GM21390 (cell line): Measurements from ENCODE around the gene TLX2.

Experiments used
- ATAC-seq: cut with Tn5 transposase; IDR thresholded peaks from one replicate; pipeline ENCODE4 v1.9.1; 2021; ENCODE audit not compliant: unreplicated experiment

TLX2 gene

GRCh38 chr2:74531666-74532065 is 17.4 kb downstream of the TLX2 start:
- ATAC-seq: no peak

- no peak for ATAC-seq
Measured at GRCh38 chr2:74532222-74532621, 18.0 kb downstream of the TLX2 start.

DNA sequence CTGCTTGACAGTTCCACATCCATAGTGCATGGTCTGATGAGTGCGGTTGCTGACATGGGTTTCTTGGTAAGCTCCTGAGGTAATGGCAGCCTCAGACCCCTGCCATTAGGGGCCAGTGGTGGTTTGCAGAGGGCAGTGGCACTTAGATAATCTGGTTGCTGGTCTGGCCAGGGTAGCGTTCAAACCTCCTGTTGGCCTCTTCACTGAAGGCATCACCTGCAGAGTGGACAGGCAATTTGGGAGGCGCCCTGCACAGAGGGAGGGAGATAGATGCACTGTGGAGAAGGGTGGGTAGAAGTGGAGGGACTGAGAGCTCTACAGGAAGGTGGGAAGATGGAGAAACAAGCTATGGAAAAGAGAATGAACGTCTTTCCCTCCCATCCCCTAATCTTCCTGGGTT is 19.2 kb downstream of the TLX2 start:
- no peak for ATAC-seq

- ATAC-seq: no peak
Measured at GRCh38 chr2:74534411-74534810, 20.2 kb downstream of the TLX2 start.

DNA sequence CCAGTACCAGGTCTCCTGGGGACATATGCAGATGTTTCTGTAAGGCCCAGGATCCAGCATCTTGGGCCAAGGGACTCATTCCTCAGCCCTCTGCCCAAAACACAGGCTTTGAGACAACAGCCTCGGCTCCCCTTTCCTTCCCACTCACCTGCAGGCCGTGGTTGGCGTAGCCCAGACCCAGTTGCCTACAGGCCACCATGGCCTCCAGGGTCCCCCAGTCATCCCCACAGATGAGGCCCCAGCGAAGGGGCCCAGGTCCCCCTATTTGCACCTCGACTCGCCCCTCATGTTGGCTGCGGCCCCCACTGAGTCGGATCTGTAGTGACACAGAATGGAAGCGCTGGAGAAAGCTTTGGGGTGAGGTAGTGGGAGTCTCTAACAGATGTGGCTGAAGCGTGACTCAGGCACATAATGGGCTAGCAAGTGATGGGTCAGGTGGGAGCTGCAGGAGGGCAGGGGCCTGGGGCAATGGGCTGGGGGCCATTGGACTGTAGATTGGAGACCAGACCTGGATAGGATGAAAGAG is 21.3 kb downstream of the TLX2 start:
- no peak for ATAC-seq

DNA sequence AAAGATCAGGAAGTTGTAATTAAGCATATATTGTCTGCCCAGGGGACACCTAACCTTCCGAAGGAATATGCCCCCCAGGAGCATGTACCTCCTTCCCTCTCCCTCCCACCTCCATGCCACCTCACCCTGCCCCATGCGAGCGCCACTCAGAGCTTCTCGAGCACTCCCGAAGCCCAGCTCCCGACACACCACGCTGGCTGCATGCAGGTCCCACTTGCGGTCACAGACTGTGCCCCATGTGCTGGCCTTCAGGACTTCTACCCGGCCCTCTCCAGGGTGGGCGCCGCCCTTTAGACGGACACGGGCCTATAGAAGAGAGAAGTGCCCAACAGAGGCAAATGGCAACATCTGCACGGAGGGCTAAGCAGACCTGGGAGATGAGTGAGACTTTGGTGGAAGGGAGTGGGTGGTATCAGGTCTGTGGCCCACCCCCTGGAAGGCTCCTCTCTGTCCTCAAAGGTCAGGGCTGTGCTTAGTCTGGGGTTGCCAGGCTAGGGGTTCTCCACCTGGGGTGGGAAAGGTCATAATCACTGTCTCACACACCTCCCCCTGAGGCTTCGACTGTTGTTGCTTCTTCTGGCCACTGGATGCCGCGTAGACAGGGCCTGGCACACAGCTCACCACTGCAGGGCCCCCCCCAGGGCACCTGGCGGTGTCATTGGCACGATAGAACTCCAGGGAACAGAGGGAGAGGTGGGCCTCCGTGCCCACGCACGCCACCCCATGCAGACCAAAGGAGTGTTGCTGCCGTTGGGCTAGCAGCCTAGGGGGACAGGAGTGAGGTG is 22.1 kb downstream of the TLX2 start:
- ATAC-seq: no peak

DNA sequence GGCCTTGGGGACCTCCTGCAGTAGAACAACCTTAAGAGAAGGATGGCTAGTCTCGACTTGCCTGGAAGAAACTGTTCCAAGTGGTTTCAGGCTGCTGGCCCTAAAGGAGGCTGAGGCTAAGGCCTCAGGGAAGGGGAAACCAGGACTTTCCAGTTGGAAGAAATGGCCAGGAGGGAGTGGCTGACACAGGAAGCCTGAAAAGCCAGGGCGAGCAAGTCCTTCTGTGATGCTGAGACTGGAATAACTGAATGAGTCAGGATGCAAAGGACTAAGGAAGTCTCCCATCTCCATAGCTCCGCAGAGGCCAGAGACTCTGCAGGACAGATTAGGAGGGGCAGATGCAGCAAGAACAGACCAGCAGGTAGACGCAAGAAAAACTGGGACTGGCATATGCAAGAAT is 22.9 kb downstream of the TLX2 start:
- no peak for ATAC-seq

DNA sequence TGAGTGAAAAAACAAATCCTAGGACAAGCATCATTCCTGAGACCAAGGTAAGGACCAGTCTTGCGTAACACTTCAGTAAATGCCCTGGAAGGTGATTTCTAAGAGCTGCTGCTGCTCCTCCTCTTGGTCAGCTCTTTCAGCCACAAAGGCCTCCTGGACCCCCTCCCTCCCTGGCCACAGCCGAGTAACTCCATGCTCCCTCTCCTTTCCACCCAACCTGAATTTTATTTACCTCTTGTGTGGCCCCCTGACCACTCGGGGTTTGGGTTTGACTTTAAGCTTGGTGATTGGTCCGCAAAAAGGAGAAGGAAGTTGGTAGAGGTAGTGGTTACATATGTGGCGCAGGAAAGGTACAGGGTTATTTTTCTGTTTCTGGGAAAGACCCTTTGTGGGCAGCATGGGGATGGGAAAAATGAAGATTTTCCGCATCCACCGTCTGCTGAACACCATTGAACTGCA is 24.7 kb downstream of the TLX2 start:
- ATAC-seq: no peak

DNA sequence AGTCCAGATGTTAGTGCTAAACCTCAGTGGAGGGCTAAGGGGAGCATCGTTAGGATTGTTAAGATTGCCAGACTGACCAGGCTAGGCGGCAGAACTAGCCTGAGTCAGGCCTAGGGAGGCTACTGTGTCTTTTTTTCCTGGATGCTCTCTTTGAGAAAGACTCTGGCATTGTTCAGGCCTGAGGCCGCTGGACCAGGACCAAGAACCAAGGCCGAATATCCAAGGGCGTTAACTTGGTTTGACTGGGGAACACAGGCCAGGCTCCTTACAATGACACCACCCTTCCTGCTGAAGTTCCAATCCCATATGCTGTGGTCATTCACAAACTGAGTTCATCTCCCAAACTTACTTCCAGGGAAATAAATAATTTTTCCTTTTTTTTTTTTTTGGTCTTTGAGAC is 26.0 kb downstream of the TLX2 start:
- ATAC-seq: no peak

- no peak for ATAC-seq
Measured at GRCh38 chr2:74542978-74543377, 28.7 kb downstream of the TLX2 start.

- no peak for ATAC-seq
Measured at GRCh38 chr2:74544634-74545033, 30.4 kb downstream of the TLX2 start.

GRCh38 chr2:74546004-74546403 is 31.8 kb downstream of the TLX2 start:
- ATAC-seq: no peak

DNA sequence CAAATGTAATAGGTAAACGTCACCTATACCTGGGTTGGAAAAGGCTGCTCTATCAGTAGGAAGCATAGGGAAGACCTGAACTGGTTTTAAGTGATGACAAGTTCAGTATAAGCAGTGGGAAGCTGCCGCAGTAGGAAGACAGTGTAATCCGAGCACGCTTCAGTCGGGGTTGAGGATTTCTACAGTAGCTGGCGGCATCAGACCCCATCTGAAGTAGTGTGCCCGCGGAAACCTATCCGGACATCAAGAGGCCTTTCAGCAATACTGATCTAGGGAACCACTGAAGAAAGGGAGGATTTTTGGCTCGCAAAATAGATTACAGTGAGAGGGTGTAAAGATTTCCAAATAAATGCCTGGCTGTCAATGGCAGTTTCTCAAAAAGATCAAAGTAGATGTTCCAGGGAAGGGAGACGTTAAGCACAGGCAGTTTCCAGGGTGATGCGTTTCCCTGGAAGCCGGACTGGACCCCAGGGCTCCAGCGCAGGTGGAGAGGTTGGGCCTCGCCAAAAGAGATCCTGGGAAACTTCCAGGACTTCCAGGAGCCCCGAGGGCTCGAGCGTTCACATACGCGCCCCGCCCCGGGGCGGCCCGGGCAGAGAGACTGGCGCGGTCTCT is 34.1 kb downstream of the TLX2 start:
- no peak for ATAC-seq

GRCh38 chr2:74548900-74549826 is 34.9 kb downstream of the TLX2 start:
- no peak for ATAC-seq

DNA sequence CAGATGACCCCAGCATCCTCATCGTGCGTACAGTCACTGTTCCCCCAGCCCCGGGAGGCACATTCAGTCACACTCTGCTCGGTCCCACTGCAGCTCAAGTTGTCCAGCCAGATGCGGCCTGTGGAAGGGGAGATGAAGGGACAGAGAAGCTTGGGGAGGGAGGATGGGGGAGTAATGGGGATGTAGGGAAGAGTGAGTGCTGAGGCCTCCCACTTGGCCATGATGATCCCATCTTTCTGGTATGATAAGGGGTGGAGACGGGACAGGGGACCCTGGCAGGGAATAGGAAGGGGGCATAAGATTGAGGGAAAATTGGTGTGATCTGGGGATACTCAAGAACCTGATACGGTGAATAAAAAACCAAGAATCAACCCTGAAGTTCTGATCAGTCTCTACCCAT is 36.0 kb downstream of the TLX2 start:
- no peak for ATAC-seq

- no peak for ATAC-seq
Measured at GRCh38 chr2:74551530-74551929, 37.3 kb downstream of the TLX2 start.

DNA sequence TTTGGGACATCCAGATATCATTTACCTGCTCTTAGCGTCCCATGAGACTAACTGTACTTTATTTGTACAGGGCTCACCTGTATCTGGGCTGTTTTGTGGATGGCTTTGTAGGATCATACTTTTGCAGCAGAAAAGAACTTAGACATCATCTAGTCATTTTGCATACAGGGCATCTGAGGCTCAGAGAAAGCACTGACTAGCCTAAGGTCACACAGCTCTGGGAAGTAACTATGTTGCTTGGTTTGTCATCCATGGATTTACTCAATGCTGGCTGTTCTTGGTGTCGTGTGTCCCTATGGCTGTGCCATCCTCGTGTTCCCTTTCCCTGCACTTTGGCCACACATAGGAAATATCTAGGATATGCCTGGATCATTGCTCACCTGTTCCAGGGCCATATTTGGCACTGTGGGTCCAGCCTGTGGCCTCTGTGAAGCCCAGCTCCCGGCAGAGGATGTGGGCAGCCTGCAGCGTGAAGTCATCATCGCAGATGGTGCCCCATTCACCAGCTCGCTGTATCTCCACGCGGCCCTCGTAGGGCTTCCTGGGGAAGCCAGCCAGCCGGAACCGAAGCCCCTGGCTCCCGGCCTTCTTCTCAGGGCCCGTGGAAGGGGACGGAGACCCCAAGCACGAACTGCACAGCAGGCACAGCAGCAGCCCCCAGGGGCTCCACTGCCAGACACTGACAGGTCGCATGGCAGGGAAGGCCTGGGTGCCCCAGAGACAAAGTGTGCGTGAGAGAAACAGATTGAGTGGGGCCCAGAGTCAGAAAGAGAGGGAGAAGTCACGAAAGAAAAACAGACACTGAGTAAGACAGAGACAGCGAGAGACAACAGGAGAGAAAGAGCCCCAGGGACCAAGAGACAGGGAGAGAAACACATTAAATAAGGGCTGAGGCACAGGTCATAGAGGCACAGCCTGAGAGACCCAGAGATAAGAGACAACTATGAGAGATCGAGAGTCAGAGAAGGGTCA is 38.0 kb downstream of the TLX2 start:
- ATAC-seq: no peak

- ATAC-seq: no peak
Measured at GRCh38 chr2:74552914-74553811, 38.9 kb downstream of the TLX2 start.
